Vagina (tissue), 2 donors: ENCODE data around the gene BRCA1. TPM values are rescaled to one million over a fixed set of nuclear protein-coding genes. Genes with fewer than 3 reads are reported as not detected.

Experiments
- DNase-seq, 2 donors: peaks; one replicate each; pipeline ENCODE4 v3.0.0-alpha.2; 2017; ENCODE audit errors: extremely low spot score in 2 of 2
- H3K27ac ChIP-seq: fragments of 200-600 bp; sonication (generic); one replicate; pipeline ENCODE4 v1.5.1; 2019
- H3K27me3 ChIP-seq: fragments of 200-600 bp; sonication (generic); one replicate; pipeline ENCODE4 v1.5.1; 2019
- H3K36me3 ChIP-seq, 2 donors: fragments of 200-600 bp; sonication (generic); one replicate each; pipeline ENCODE4 v1.5.1; 2017 to 2019
- H3K4me1 ChIP-seq: fragments of 200-600 bp; sonication (generic); one replicate; pipeline ENCODE4 v1.5.1; 2019
- H3K4me3 ChIP-seq, 2 donors: fragments of 200-600 bp; sonication (generic); 1 replicate in 1 of 2; 2 replicates in 1 of 2; pipeline ENCODE4 v1.5.1; 2016 to 2019
- H3K9me3 ChIP-seq: fragments of 200-600 bp; sonication (generic); one replicate; pipeline ENCODE4 v1.5.1; 2019
- CTCF ChIP-seq, 3 experiments: fragments of 450-650 bp in 2 of 3; fragments of 200-600 bp in 1 of 3; sonication (generic) in 1 of 3; IDR thresholded peaks; one replicate each; pipeline ENCODE4 v1.5.1; 2017 to 2019; ENCODE audit warnings: antibody characterized with exemption in 3 of 3, mild to moderate bottlenecking in 2 of 3, moderate library complexity in 2 of 3
- POLR2A ChIP-seq, 2 donors: fragments of 450-650 bp; IDR thresholded peaks; one replicate each; pipeline ENCODE4 v1.6.1; 2017; ENCODE audit warnings: antibody characterized with exemption in 2 of 2, mild to moderate bottlenecking in 2 of 2, moderate library complexity in 2 of 2
- POLR2AphosphoS5 ChIP-seq, 2 donors: sonication (generic); formaldehyde crosslinking; IDR thresholded peaks; one replicate each; pipeline ENCODE4 v1.9.0; 2017; ENCODE audit warnings: antibody characterized with exemption in 2 of 2, mild to moderate bottlenecking in 2 of 2, low read depth in 1 of 2; ENCODE audit not compliant: insufficient read depth in 1 of 2
- intact Hi-C: fragments of 100-400 bp; cut with DNase I; formaldehyde crosslinking; loops from one replicate; pipeline ENCODE4 v1.15.1; 2023
- total RNA-seq: library from RNA; depleted of rRNA; stranded (reverse); fragments of >200 nt; gene quantifications from one replicate; pipeline ENCODE4 v1.2.3, GENCODE V29; 2016

The BRCA1 gene
- 6.6 TPM for total RNA-seq

- Histone ChIP-seq H3K9me3 (no peaks in the 10 kb centered on the region), H3K4me3 (peak within 1 kb of the TSS; percentile 59 to 71), H3K27me3 (no peaks in the 10 kb centered on the region), H3K4me1 (peaks cover 31% of the 10 kb centered on the region), H3K36me3 (no peaks in the 10 kb centered on the region), H3K27ac (peak within 1 kb of the TSS; percentile 62)
- TF ChIP-seq POLR2AphosphoS5 (IDR thresholded peaks at IDR 0.05; ENCODE audit: insufficient read depth in 1 of 2, low read depth in 1 of 2) (peak; percentile 59 to 96), CTCF (IDR thresholded peaks at IDR 0.05) (no peak), POLR2A (IDR thresholded peaks at IDR 0.05) (peak in 1 of 2 donors; percentile 46)
- DNase-seq: peak in 1 of 2 donors; percentile 98
- intact Hi-C loops: loop anchor here (10.0 kb wide), 1 partner anchor 101 kb away; the partner anchor contains the start of genes RND2 and VAT1
Measured at GRCh38 chr17:43125133-43125966, at the start of gene BRCA1. Gene BRCA1 (minus strand): TSS chr17:43125364. CDS start chr17:43124096, 1,268 bp downstream.

GRCh38 chr17:43171586-43172487 lies 46.7 kb upstream of the BRCA1 start:
- Histone ChIP-seq H3K27me3 (no peaks in the 10 kb centered on the region), H3K4me1 (peaks cover 70% of the 10 kb centered on the region), H3K4me3 (peak overlapping the region; percentile 48 to 84), H3K9me3 (no peaks in the 10 kb centered on the region), H3K36me3 (peaks cover 0 to 9% of the 10 kb centered on the region in 2 donors), H3K27ac (peak overlapping the region; percentile 99)
- TF ChIP-seq CTCF (IDR thresholded peaks at IDR 0.05): no peak
- TF ChIP-seq POLR2AphosphoS5 (IDR thresholded peaks at IDR 0.05; ENCODE audit: insufficient read depth in 1 of 2, low read depth in 1 of 2): no peak
- TF ChIP-seq POLR2A (IDR thresholded peaks at IDR 0.05): no peak
- no peak for DNase-seq
- intact Hi-C loops: loop anchor here (2.0 kb wide), 1 partner anchor 149 kb away; the partner anchor contains the start of gene VAT1

- Histone ChIP-seq H3K36me3 (peaks cover 0 to 5% of the 10 kb centered on the region in 2 donors), H3K9me3 (no peaks in the 10 kb centered on the region), H3K4me3 (peak within 1 kb of the TSS; percentile 48 to 84), H3K4me1 (peaks cover 61% of the 10 kb centered on the region), H3K27me3 (no peaks in the 10 kb centered on the region), H3K27ac (peak within 1 kb of the TSS; percentile 99)
- TF ChIP-seq CTCF (IDR thresholded peaks at IDR 0.05): no peak
- TF ChIP-seq POLR2A (IDR thresholded peaks at IDR 0.05): no peak
- TF ChIP-seq POLR2AphosphoS5 (IDR thresholded peaks at IDR 0.05; ENCODE audit: insufficient read depth in 1 of 2, low read depth in 1 of 2): peak; percentile 92 to 95
- DNase-seq: peak; percentile 98 to 99
- intact Hi-C loops: loop anchor here (2.0 kb wide), 1 partner anchor 148 kb away; the partner anchor contains the start of gene VAT1
Measured at GRCh38 chr17:43170766-43171585, 45.8 kb upstream of the BRCA1 start, which contains the start of gene NBR1. Gene NBR1 (plus strand): TSS chr17:43171214. CDS start chr17:43175800, 4,586 bp downstream.

GRCh38 chr17:43170140-43170765 lies 45.1 kb upstream of the BRCA1 start:
- H3K4me3 ChIP-seq: peak overlapping the region; percentile 48 to 84
- peaks cover 54% of the 10 kb centered on the region for H3K4me1 ChIP-seq
- TF ChIP-seq POLR2AphosphoS5 (IDR thresholded peaks at IDR 0.05; ENCODE audit: insufficient read depth in 1 of 2, low read depth in 1 of 2): peak in 1 of 2 donors; percentile 97
- peak in 1 of 2 donors; percentile 61 for TF ChIP-seq POLR2A (IDR thresholded peaks at IDR 0.05)
- no peak for TF ChIP-seq CTCF (IDR thresholded peaks at IDR 0.05)
- intact Hi-C loops: loop anchor here (2.0 kb wide), 1 partner anchor 147 kb away; the partner anchor contains the start of gene VAT1
- no peaks in the 10 kb centered on the region for H3K9me3 ChIP-seq
- peak overlapping the region; percentile 99 for H3K27ac ChIP-seq
- H3K36me3 ChIP-seq: no peaks in the 10 kb centered on the region
- DNase-seq: peak in 1 of 2 donors; percentile 97
- H3K27me3 ChIP-seq: no peaks in the 10 kb centered on the region
